NOMO-1 treated with dmso at 0.1 percent for 144 hours (cell line): Measurements from ENCODE around the gene UNC119.
A peak's percentile ranks its signal among the peaks of the same experiment; 100 is the strongest.
"Not testable (repeated sequence)": the region's sequence is repeated elsewhere in the genome, so short reads cannot be mapped to it uniquely, and the experiment has no call there.

ENCODE experiments used
- DNase-seq: peaks from one replicate; lab custom pipeline; 2025; ENCODE audit not compliant: unreplicated experiment; lab: John Stamatoyannopoulos, UW

UNC119 gene

GRCh38 chr17:28552176-28552999, at the start of gene UNC119:
TSS of gene UNC119 (minus strand) at chr17:28552624. CDS start at chr17:28552557, 67 bp downstream.
- DNase-seq = peak; percentile 49

GRCh38 chr17:28599311-28600184, 47.1 kb upstream of the UNC119 start:
- peak; percentile 71 for DNase-seq

- peak; percentile 86 for DNase-seq
These were observed 46.4 kb upstream of the UNC119 start, which contains the start of gene SPAG5 for GRCh38 chr17:28598799-28599310. TSS of gene SPAG5 (minus strand) at chr17:28599025. CDS start at chr17:28598946, 79 bp downstream.

GRCh38 chr17:28598389-28598788, 46.0 kb upstream of the UNC119 start:
- no peak for DNase-seq

GRCh38 chr17:28597606-28598383, 45.4 kb upstream of the UNC119 start:
- DNase-seq = peak; percentile 9

GRCh38 chr17:28592260-28592659, 39.8 kb upstream of the UNC119 start:
- no peak for DNase-seq

GRCh38 chr17:28585851-28586250, 33.4 kb upstream of the UNC119 start:
- no peak for DNase-seq

- no peak for DNase-seq
These were observed 32.0 kb upstream of the UNC119 start for GRCh38 chr17:28584434-28584833.

- no peak for DNase-seq
These were observed 30.1 kb upstream of the UNC119 start for GRCh38 chr17:28582513-28582912.

GRCh38 chr17:28580959-28581358, 28.5 kb upstream of the UNC119 start:
- no peak for DNase-seq

GRCh38 chr17:28579526-28579925, 27.1 kb upstream of the UNC119 start:
- DNase-seq = no peak

- DNase-seq = no peak
These were observed 26.1 kb upstream of the UNC119 start for GRCh38 chr17:28578246-28579195.

GRCh38 chr17:28577466-28577824, 25.0 kb upstream of the UNC119 start:
- no peak for DNase-seq

GRCh38 chr17:28576758-28577465, 24.5 kb upstream of the UNC119 start, which contains the start of gene ALDOC:
TSS of gene ALDOC (minus strand) at chr17:28576895. CDS start at chr17:28575532, 1,363 bp downstream.
- peak; percentile 89 for DNase-seq

- not testable (repeated sequence) for DNase-seq
These were observed 23.6 kb upstream of the UNC119 start for GRCh38 chr17:28576016-28576415.

- no peak for DNase-seq
These were observed 22.8 kb upstream of the UNC119 start for GRCh38 chr17:28575126-28575795.

- no peak for DNase-seq
These were observed 22.1 kb upstream of the UNC119 start for GRCh38 chr17:28574526-28574925.

- DNase-seq = no peak
These were observed 21.6 kb upstream of the UNC119 start for GRCh38 chr17:28573966-28574480.
